LNCaP clone FGC (cell line): ENCODE measurements around the gene RSAD1.
A peak's percentile ranks its signal among the peaks of the same experiment; 100 is the strongest.

Source experiments
- DNase-seq: peaks from one replicate; pipeline ENCODE4 v3.0.0-alpha.2; 2011; ENCODE audit warnings: low read depth
- H3K4me3 ChIP-seq: 2 replicates; pipeline ENCODE4 v1.5.1; 2011; ENCODE audit warnings: mild to moderate bottlenecking, low read depth, low read length, control low read depth
- CTCF ChIP-seq: IDR thresholded peaks from 2 replicates; pipeline ENCODE4 v1.5.1; 2012; ENCODE audit warnings: mild to moderate bottlenecking; ENCODE audit not compliant: control insufficient read depth, insufficient read depth; ENCODE audit errors: extremely low read depth

Gene RSAD1

GRCh38 chr17:50501054-50501453 lies 22.4 kb downstream of the RSAD1 start:
- no peak overlapping the region for H3K4me3 ChIP-seq
- DNase-seq = no peak
- peak; percentile 48 for TF ChIP-seq CTCF

- TF ChIP-seq CTCF = no peak
- no peak overlapping the region for H3K4me3 ChIP-seq
- no peak for DNase-seq
Observed at GRCh38 chr17:50502301-50502990, 23.8 kb downstream of the RSAD1 start.

DNA sequence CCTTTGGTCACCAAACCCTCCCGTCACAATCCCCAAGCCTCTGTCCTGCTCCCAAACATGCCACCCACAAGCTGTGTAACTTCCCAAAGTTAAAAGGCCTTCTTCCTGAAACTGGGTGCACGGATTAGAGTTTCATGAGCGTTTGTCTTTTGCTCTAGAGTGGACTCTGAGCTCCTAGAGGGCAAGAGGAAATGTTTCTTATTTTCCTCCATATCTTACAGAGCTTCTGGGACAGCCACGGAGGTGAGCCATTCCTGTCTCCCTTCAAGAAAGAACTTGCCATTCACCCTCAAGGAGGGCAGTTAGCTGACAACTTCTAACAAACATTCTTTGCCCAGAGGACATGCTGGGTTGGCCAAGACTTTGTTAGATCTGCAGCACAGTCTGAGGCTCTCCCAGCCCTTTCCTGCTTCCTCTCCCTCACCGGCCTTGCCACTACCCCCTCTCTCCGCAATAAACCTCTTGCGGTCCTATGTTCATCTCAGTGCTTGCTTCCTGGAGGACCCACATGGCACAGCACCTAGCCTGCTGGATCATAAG lies 27.0 kb downstream of the RSAD1 start:
- no peak for TF ChIP-seq CTCF
- no peak overlapping the region for H3K4me3 ChIP-seq
- no peak for DNase-seq

DNA sequence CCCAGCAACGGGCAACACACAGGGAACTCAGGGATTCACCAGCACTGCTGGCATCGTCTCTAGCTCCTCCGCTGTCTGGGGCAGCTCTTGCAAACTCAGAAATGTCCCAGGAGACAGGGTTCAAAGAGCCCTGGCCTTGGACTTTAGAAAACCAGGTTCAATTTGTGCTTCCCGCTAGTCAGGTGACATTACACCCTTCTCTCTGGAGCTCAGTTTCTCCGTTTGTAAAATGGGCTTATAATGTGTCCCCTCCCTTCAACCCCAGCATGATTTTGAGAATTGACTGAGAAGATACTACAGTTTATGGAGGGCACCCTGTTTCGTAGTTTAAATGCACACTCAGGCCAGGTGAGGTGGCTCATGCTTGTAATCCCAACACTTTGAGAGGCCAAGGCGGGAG lies 27.6 kb downstream of the RSAD1 start:
- TF ChIP-seq CTCF = no peak
- H3K4me3 ChIP-seq = no peak overlapping the region
- no peak for DNase-seq

GRCh38 chr17:50507871-50508572 lies 29.4 kb downstream of the RSAD1 start, which contains the start of gene MYCBPAP:
Gene MYCBPAP, plus strand, starts transcription at chr17:50508439. Its CDS starts 236 bp downstream, at chr17:50508675.
- H3K4me3 ChIP-seq = no peak within 1 kb of the TSS
- DNase-seq = no peak
- TF ChIP-seq CTCF = 0 out of 2 replicates have a peak, but pooled peaks have one; percentile 5

- no peak for TF ChIP-seq CTCF
- H3K4me3 ChIP-seq = no peak overlapping the region
- no peak for DNase-seq
Observed at GRCh38 chr17:50508573-50509460, 30.2 kb downstream of the RSAD1 start.
